ENCODE measurements around the gene HELB. TPM values are rescaled to one million over a fixed set of nuclear protein-coding genes. Genes with fewer than 3 reads are reported as not detected.

HELB gene
- total RNA-seq, 1 donor from 2014 or later, result 2.6 TPM

GRCh38 chr12:66351301-66351700 lies 49.0 kb downstream of the HELB start:
- FAIRE-seq, result no peak

GRCh38 chr12:66352197-66352596 lies 49.9 kb downstream of the HELB start:
- TF ChIP-seq CTCF (IDR thresholded peaks at IDR 0.05; ENCODE audit: insufficient read depth, low read length, severe bottlenecking), result peak; percentile 58
- DNase-seq (ENCODE audit: low read depth) (peak; percentile 24), FAIRE-seq (no peak)
- Histone ChIP-seq H3K27me3 (ENCODE audit: control insufficient read depth, insufficient read depth, low read length) (no peaks in the 10 kb centered on the region), H3K4me3 (ENCODE audit: low read depth, low read length) (no peak overlapping the region), H3K36me3 (ENCODE audit: control insufficient read depth, insufficient read depth, low read length) (no peaks in the 10 kb centered on the region)

More at GRCh38 chr12:66351301-66351700, 49.0 kb downstream of the HELB start:
- Histone ChIP-seq H3K27me3 (ENCODE audit: control insufficient read depth, insufficient read depth, low read length) (no peaks in the 10 kb centered on the region), H3K4me3 (ENCODE audit: low read depth, low read length) (no peak overlapping the region), H3K36me3 (ENCODE audit: control insufficient read depth, insufficient read depth, low read length) (no peaks in the 10 kb centered on the region)
- DNase-seq (ENCODE audit: low read depth), result no peak
- no peak for TF ChIP-seq CTCF (IDR thresholded peaks at IDR 0.05; ENCODE audit: insufficient read depth, low read length, severe bottlenecking)

GRCh38 chr12:66352899-66353298 lies 50.6 kb downstream of the HELB start:
- no peak overlapping the region for H3K4me3 ChIP-seq (ENCODE audit: low read depth, low read length)
- no peak for FAIRE-seq
- no peak for TF ChIP-seq CTCF (IDR thresholded peaks at IDR 0.05; ENCODE audit: insufficient read depth, low read length, severe bottlenecking)

GRCh38 chr12:66354291-66354690 lies 52.0 kb downstream of the HELB start:
- no peak for FAIRE-seq
- TF ChIP-seq CTCF (IDR thresholded peaks at IDR 0.05; ENCODE audit: insufficient read depth, low read length, severe bottlenecking), result no peak
- DNase-seq (ENCODE audit: low read depth), result no peak
- H3K36me3 ChIP-seq (ENCODE audit: control insufficient read depth, insufficient read depth, low read length), result no peaks in the 10 kb centered on the region
- H3K4me3 ChIP-seq (ENCODE audit: low read depth, low read length), result no peak overlapping the region
- H3K27me3 ChIP-seq (ENCODE audit: control insufficient read depth, insufficient read depth, low read length), result no peaks in the 10 kb centered on the region

More at GRCh38 chr12:66352899-66353298, 50.6 kb downstream of the HELB start:
- Histone ChIP-seq H3K36me3 (ENCODE audit: control insufficient read depth, insufficient read depth, low read length) (no peaks in the 10 kb centered on the region), H3K27me3 (ENCODE audit: control insufficient read depth, insufficient read depth, low read length) (no peaks in the 10 kb centered on the region)
- DNase-seq (ENCODE audit: low read depth), result no peak

GRCh38 chr12:66359300-66359699 lies 57.0 kb downstream of the HELB start:
- Histone ChIP-seq H3K36me3 (ENCODE audit: control insufficient read depth, insufficient read depth, low read length) (no peaks in the 10 kb centered on the region), H3K4me3 (ENCODE audit: low read depth, low read length) (no peak overlapping the region), H3K27me3 (ENCODE audit: control insufficient read depth, insufficient read depth, low read length) (no peaks in the 10 kb centered on the region)
- FAIRE-seq (no peak), DNase-seq (ENCODE audit: low read depth) (no peak)
- no peak for TF ChIP-seq CTCF (IDR thresholded peaks at IDR 0.05; ENCODE audit: insufficient read depth, low read length, severe bottlenecking)

- no peak for FAIRE-seq
- TF ChIP-seq CTCF (IDR thresholded peaks at IDR 0.05; ENCODE audit: insufficient read depth, low read length, severe bottlenecking), result no peak
- Histone ChIP-seq H3K36me3 (ENCODE audit: control insufficient read depth, insufficient read depth, low read length) (no peaks in the 10 kb centered on the region), H3K4me3 (ENCODE audit: low read depth, low read length) (no peak overlapping the region), H3K27me3 (ENCODE audit: control insufficient read depth, insufficient read depth, low read length) (no peaks in the 10 kb centered on the region)
- DNase-seq (ENCODE audit: low read depth), result no peak
Observed at GRCh38 chr12:66361703-66362102, 59.4 kb downstream of the HELB start.
